DMS114 treated with DMSO at 0.1 percent for 48 hours (cell line): Measurements from ENCODE around the gene GRIK1.

Source experiments
- DNase-seq: peaks from one replicate; lab custom pipeline; 2025; ENCODE audit not compliant: unreplicated experiment; lab: John Stamatoyannopoulos, UW

Gene GRIK1

GRCh38 chr21:29499734-29500343 is 440.0 kb downstream of the GRIK1 start:
- DNase-seq: peak; percentile 0

- no peak for DNase-seq
These were observed 440.6 kb downstream of the GRIK1 start for GRCh38 chr21:29499229-29499628.

GRCh38 chr21:29496337-29496736 is 443.5 kb downstream of the GRIK1 start:
- no peak for DNase-seq

- no peak for DNase-seq
These were observed 449.8 kb downstream of the GRIK1 start for GRCh38 chr21:29490016-29490415.

- DNase-seq: no peak
These were observed 452.6 kb downstream of the GRIK1 start for GRCh38 chr21:29487154-29487553.
